ENCODE results near the gene KANSL3.
"Not testable (repeated sequence)": the region's sequence is repeated elsewhere in the genome, so short reads cannot be mapped to it uniquely, and the experiment has no call there.

The KANSL3 gene

DNA sequence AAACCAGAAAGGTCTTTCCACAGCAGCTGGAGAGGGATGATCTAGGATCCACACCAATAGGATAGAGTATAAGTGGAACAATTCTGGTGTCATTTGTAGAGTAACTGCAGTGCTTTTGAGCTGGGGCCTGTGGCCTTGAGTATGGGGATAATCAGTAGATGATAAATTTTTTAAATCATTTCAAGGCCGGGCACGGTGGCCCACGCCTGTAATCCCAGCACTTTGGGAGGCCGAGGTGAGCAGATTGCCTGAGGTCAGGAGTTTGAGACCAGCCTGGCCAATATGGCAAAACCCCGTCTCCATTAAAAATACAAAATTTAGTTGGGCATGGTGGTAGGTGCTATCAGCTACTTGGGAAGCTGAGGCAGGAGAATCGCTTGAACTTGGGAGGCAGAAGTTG lies 80.7 kb downstream of the KANSL3 start:
- not testable (repeated sequence) for DNase-seq (ENCODE audit: low read depth)

DNA sequence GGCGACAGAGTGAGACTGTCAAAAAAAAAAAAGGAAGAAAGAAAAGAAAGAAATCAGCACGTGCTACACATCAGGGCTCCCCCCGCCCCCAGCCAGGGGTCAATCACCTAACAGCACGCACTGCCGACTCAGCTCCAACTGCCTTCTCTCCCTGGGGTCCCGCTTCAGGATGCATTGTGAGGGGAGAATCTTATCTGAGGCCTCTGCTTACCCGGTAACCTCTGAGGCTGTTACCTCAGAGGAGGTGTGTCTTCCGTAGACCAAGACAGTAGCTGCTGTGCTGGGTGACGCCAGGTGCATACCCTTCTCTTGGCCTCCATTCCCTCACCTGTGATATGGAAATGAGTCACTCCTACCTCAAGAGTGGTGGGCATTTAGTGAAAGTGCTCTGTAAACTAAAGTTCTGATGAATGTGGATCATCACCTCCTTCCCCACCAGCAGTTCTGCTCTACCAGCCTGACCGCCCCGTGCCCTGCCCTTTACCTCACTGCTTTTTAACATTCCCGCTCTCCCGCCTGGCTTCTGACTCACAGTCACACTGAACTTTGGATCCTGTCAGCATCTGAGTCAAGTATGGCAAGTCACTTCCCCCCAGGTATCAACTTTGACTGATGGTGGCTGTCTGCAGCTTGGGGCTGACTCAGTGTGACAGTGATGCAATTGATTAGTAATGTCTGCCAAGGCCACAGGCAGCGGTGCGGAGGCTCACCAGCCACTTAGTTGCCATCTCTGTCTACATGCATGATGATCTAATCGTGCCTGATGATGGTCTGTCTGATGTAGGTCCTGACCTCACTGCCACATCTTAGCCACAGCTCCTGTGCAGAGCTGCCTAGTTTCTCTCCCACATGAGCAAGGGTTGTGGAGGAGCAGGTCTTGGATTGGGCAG lies 81.4 kb downstream of the KANSL3 start:
- DNase-seq (ENCODE audit: low read depth), result peak; percentile 97

DNA sequence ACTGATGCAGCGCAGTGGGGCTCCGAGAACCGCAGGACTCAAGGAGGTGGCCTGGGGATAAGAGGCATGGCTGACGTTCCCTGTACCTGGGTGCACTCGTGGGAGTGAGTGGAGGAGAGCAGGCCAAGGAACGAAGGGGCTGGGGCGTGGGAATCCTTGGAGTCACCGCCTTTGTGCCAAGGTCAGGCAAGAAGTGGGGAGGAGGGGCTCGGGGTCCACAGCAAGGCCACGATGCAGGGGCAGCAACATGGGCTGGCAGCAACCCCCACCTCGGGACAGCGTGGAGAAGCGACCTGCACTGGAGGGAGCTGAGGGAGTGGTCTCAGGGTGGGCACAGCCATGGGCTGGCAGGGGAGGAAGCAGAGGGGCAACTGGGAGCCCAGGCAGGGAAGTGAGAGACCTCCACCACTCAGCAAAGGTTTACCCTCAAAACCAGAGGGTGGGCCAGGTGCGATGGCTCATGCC lies 82.9 kb downstream of the KANSL3 start:
- no peak for DNase-seq (ENCODE audit: low read depth)

DNA sequence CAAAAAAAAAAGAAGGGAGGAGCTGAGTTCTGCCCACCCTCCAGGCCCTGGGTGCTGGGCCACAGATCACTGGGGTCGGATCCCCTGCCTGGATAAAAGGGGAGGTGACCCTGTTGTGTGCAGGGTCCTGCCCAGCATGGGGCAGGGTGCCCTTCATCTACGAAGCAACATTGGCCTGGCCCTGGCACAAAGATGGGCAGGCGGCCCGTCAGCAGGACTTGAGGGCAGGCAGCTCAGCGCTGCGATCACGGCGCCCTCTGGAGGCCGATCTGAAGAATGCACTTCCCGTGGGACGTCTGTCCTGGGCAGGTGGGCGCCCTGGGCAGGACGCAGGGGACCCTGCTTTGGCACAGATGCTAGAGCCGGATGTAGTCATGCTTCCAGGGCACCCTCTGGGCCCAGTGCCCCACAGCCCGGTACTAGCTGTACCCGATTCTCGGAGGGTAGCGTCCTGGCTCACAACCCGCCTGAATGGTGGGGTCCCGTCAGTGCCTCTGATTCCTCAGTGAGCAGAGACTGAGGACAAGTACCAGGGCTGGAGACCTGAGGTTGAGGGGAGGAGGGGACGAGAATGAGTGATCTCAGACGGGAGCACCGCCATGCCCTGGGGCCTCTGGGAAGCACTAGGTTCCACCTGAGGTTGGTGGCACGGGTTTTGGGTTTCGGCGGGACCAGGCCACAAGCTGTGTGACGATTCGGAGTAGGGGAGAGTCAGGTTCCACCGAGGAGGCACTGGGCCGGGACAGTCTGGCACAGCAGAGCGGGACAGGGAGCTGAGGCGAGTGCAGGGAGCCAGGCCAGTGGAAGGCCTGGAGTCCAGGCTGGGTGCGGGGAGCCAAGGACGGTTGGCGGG lies 83.6 kb downstream of the KANSL3 start:
- no peak for DNase-seq (ENCODE audit: low read depth)

DNA sequence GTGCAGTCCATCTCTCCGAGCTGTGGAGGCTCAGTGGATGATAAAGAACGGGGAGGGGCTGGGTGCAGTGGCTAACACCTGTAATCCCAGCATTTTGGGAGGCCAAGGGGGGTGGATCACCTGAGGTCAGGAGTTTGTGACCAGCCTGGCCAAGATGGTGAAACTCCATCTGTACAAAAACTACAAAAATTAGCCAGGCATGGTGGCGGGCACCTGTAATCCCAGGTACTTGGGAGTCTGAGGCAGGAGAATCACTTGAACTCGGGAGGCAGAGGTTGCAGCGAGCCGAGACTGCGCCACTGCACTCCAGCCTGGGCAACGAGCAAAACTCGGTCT lies 84.2 kb downstream of the KANSL3 start:
- not testable (repeated sequence) for DNase-seq (ENCODE audit: low read depth)

DNA sequence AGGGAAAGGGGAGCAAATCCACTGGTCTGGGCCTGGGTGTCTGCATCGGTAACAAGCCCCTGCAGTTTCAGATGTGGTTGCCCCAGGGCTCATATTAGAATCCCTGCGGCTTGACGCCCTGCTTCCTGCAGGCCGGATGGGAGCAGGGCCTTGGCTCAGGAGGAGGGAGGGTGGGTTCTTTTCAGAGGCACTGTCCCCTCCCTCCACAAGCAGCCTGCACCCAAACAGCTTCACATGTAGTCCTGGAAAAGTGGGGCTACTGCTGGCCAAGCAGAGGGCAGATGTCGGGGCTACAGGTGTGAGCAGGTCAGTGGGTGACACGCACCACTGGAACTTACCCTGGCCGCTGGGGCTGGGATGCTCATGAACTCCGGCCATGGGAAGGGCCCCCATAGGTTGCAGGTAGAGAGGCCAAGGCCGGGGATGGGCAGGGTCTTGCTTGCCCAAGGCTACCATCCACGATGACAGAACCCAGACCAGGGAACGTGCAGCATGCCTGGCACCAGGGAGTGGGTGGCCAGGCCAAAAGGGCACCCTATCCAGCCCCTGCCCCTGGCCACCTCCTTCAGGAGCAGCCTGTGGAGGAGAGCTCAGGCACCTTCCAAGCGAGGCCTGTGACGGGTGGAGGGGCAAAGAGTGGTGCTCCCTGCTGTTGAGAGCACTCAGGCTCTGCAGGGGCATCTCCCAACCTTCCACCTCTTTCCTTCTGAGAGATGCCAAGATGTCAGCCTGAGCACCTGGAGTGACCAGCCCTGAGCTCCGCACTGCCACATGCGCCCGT lies 84.7 kb downstream of the KANSL3 start:
- no peak for DNase-seq (ENCODE audit: low read depth)

DNA sequence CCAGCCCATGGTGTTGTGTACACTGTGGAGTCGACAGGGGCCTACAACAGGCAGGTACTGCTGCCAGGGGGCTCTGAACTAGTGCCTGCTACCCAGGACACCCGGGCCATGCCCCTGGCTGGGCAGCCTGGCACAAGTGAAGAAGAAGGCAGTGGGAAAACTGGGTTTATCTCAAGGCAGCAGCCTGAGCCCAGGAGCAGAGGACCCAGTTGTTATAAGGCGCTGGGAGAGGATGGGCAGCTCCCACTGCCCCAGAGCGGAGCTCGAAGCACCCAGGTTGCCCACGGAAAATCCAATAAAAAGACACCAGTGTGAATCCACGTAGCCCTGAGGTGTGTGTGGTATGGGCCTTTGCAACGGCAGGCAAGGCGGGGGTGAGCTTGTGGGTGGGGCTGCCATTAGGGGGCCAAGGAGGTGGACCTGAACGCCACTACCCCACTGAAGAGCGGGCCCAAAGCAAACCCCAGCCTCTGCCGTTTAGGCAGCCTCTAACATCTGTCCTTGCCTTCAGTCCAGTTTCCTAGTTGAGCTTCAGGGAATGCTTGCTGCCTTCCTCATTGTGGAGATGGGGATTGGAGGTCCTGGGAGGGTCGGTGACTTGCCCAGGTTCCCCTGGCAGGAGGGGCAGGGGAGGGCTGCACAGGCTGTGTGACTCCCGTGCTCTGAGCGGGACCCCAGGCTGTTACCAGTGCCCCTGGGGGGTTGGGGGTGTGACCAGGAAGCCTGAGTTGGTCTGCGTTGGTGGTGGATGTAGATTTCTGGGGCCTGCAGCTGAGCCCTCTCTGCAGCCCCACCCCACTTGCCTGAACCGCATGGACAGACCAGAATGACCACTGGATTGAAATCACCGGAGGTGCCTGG lies 85.6 kb downstream of the KANSL3 start:
- DNase-seq (ENCODE audit: low read depth), result no peak

DNA sequence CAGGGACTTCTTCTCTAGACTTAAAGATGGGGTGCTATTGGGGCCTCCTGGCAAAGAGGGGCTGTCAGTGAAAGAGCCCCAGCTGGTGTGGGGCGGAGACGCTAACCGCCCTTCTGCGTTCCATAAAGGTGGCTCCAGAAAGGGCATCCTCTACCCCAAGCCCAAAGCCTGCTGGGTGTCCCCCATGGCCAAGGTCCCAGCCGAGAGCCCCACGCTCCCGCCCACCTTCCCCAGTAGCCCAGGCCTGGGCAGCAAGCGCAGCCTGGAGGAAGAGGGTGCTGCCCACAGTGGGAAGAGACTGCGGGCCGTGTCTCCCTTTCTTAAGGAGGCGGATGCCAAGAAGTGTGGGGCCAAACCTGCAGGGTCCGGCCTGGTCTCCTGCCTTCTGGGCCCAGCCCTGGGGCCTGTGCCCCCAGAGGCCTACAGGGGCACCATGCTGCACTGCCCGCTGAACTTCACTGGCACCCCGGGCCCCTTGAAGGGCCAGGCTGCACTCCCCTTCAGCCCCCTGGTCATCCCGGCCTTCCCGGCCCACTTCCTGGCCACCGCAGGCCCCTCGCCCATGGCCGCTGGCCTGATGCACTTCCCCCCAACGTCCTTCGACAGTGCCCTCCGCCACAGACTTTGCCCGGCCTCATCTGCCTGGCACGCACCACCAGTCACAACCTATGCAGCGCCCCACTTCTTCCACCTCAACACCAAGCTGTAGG lies 86.4 kb downstream of the KANSL3 start:
- DNase-seq (ENCODE audit: low read depth), result no peak

DNA sequence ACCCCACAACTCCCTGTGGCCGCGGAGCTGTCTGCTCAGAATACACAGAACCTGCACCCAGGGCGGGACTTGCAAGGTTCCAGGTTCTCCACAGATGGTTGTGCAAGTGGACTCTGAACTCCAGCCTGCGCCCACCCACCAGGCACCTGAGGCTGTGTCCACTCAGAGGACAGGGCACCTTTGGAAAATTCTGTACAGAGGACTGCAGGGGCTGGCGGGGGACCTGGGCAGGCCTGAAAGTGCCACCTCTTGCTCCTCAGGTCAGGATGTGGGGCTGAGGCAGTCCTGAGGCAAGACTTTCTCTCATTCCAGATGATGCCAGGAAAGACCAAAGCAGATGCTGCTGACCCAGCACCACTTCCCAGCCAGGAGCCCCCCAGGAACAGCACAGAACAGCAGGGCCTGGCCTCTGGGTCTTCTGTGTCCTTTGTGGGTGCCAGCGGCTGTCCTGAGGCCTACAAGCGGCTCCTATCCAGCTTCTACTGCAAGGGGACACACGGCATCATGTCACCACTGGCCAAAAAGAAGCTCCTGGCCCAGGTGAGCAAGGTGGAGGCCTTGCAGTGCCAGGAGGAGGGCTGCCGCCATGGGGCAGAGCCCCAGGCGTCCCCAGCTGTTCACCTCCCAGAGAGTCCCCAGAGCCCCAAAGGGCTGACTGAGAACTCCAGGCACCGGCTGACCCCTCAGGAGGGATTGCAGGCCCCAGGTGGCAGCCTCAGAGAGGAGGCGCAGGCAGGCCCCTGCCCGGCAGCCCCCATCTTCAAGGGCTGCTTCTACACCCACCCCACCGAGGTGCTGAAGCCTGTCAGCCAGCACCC lies 87.1 kb downstream of the KANSL3 start:
- no peak for DNase-seq (ENCODE audit: low read depth)

DNA sequence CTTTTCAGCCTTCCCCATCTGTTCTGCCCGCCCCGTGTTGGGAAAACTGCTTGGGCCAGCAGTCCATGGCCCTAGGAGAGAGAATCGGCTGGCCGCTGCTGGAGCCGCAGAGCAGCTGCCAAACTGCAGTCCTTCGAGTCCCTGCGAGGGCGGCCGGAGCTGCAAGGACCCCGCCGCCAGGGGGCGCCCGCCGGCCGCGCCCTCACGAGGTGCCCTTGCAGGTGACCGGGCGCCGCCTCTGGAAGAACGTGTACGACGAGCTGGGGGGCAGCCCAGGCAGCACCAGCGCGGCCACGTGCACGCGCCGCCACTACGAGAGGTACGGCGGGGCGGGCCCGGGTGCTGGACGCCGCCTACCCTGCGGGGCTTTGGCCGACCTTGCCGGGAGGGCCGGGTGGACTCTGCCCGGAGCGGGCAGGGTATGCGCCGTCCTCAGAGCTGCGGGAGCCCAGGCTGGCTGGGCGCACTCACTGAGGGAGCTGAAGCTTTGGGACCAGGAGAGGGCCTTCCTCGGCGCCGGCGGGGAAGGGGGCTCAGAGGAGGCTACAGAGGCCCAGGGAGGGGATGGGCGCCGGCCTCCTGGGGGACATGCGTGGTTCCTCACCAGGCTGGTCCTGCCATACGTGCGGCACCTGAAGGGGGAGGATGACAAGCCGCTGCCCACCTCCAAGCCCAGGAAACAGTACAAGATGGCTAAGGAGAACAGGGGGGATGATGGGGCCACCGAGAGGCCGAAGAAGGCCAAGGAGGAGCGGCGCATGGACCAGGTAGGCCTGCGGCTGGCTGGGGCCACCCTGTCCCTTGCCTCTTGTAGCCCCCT lies 87.9 kb downstream of the KANSL3 start:
- DNase-seq (ENCODE audit: low read depth), result no peak

DNA sequence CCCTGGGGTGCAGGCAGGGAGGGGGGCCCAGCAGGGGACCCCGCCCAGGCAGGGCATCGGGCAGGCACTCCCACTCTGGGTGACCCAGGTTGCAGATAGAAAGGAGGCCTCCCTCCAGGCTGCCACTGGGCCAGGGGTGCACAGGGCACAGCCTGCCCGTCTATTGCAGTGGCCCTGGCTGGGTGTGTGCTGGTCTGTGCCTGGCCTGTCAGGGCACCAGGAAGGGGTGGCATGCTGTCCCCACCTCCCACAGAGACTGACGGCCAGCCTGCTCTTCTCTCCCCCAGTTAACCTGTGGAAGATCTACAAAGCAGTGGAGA lies 88.7 kb downstream of the KANSL3 start:
- DNase-seq (ENCODE audit: low read depth), result no peak

DNA sequence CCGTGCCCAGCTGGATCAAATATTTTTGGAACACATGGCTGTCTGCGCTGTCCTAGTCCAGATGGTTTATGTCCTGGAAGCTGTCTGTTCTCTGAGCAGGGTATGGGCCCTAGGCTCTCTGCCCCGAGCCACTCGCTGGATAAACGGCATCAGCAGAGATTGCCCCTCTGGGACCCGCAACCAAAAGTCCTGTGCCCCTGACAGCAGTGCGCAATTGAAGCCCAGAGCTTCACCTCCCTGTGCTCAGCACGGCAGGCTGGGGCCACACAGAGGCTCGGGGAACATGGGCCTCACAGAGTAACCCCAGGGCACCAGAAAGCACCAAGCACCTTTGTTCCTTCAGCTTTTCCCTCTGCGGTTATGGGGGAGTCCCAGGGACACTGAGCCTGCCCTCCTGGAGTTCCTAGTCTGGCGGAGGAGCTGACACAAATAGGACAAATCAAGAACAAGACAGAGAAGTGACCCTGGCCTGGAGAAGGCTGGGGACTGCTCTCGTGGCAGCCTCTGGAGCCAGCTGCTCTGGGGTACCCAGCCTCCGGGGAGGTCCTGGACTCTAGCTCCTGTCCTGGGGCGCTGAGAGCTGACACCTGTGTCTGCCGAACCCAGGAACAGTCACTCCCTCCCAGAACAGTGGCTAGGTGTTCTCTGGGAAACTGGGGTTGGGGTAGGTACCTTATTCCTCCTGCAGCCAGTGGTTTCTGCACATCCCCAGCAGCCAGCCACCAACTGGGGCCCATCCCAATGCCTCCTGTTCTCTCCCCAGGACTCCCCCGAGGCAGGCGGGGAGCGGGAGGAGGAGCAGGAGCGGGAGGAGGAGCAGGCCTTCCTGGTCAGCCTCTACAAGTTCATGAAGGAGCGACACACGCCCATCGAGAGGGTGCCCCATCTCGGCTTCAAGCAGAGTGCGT lies 89.3 kb downstream of the KANSL3 start:
- no peak for DNase-seq (ENCODE audit: low read depth)

DNA sequence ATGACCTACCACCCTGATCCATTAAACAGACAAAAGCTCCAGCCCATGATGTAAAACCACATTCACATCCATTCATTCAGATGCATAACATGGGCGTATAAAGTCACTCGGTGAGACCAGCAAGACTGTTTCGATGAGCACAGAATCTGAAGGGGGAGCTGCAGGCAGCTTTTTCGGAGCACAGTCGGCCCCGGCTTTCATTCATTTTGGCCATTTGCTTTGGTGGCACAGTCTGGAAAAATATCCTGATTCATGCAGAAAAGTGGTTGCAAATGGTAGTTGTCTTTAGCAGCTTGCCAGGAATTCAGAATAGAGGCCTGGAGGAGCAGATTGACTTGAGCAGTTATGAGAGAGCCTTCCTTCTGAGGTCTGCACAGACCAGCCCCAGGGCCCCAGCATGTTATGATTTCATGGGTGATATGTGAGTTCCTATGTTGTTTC lies 90.4 kb downstream of the KANSL3 start:
- DNase-seq (ENCODE audit: low read depth), result no peak

DNA sequence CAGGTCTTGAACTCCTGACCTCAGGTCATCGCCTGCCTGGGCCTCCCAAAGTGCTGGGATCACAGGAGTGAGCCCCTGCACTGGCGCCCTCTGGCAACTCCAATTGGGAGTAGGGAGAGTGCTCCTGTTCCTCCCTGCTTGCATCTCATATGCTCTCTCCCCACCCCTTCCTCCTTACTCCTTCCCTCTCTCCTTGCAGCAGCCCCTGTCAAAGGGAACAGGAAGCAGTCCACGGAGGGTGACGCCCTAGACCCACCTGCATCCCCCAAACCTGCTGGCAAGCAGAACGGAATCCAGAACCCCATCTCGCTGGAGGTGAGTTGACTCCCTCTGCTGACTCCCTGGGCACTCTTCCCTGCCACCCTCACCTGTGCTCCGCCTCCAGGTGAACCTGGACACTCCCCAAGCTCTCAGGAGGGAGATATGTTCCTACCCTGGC lies 90.9 kb downstream of the KANSL3 start:
- DNase-seq (ENCODE audit: low read depth), result no peak

DNA sequence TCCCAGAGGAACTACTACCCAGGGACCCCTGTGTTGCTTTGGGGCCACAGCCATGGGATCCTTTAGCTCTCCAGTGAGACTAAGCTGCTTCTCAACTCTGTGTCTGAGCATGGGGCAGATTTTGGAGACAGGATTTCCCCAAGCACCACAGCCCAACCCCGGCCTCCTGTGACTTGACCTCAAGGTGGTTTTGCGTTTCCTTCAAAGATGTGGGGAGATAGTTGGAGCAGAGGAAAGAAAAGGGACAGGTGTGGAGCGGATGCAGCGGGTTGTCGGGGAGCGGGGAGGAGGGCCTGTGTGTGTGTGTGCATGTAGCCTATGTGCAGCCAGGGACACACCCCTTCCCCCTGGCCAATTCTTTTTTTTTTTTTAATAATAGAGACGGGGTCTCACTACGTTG lies 91.3 kb downstream of the KANSL3 start:
- no peak for DNase-seq (ENCODE audit: low read depth)

DNA sequence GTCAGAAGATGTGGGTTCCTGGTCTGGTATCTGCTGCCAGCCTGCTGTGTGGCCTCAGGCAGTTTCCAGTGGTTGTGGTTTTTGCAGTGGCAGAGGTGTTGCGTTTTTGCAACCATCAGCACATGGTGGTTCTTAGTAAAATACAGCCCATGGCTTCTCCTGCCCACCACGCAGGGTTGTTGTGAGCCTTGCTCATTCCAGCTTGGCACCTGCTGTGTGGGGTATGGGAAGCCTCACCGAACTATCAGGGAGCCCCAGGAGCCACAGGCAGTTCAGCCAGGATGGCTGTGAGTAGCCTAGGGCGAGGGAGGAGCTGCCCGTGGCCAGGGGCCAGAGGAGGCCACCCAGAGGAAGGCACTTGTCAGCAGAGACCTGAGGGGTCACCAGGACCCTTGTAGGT lies 91.8 kb downstream of the KANSL3 start:
- no peak for DNase-seq (ENCODE audit: low read depth)

Measured in HS-5 (cell line).